Keratinocyte (primary cell): ENCODE results near the gene LHPP. TPM values are rescaled to one million over a fixed set of nuclear protein-coding genes. Genes with fewer than 3 reads are reported as not detected.

Experiments used
- DNase-seq: peaks from one replicate; pipeline ENCODE4 v3.0.0-alpha.2; 2011; ENCODE audit warnings: low read depth, missing footprints, low spot score
- FAIRE-seq: peaks from 2 replicates; lab custom pipeline; 2011; peaks lifted over from hg19 to GRCh38; lab: Jason Lieb, UNC
- H2AFZ ChIP-seq: 2 replicates; pipeline ENCODE4 v1.6.0; 2012; ENCODE audit warnings: low read length, control low read depth, inconsistent platforms; ENCODE audit not compliant: control insufficient read depth
- H3K27ac ChIP-seq: 2 replicates; pipeline ENCODE4 v1.5.1; 2011; ENCODE audit warnings: low read length; ENCODE audit not compliant: control insufficient read depth, insufficient read depth
- H3K27me3 ChIP-seq: 3 replicates; pipeline ENCODE4 v1.6.0; 2011; ENCODE audit warnings: low read length; ENCODE audit not compliant: control insufficient read depth, insufficient read depth; ENCODE audit errors: extremely low read depth
- H3K36me3 ChIP-seq, 2 experiments: 2 replicates in 1 of 2; 3 replicates in 1 of 2; pipeline ENCODE4 v1.5.1; 2011; ENCODE audit warnings: low read length in 2 of 2, mild to moderate bottlenecking in 1 of 2; ENCODE audit not compliant: control insufficient read depth in 2 of 2, insufficient read depth in 2 of 2; ENCODE audit errors: extremely low read depth in 1 of 2
- H3K4me1 ChIP-seq: 3 replicates; pipeline ENCODE4 v1.5.1; 2011; ENCODE audit warnings: low read length; ENCODE audit not compliant: control insufficient read depth, insufficient read depth; ENCODE audit errors: extremely low read depth
- H3K4me2 ChIP-seq: 3 replicates; pipeline ENCODE4 v1.6.0; 2011; ENCODE audit warnings: low read depth, low read length; ENCODE audit not compliant: control insufficient read depth, insufficient read depth; ENCODE audit errors: extremely low read depth
- H3K4me3 ChIP-seq, 3 experiments: fragments of 200-600 bp in 1 of 3; sonication (generic) in 1 of 3; 2 replicates in 2 of 3; 3 replicates in 1 of 3; pipeline ENCODE4 v1.5.1; 2011 to 2016; ENCODE audit warnings: low read length in 3 of 3, mild to moderate bottlenecking in 3 of 3, control low read depth in 2 of 3, inconsistent platforms in 1 of 3, low read depth in 1 of 3, mixed read lengths in 1 of 3, mixed run types in 1 of 3, moderate library complexity in 1 of 3; ENCODE audit not compliant: control insufficient read depth in 2 of 3, insufficient read depth in 2 of 3; ENCODE audit errors: extremely low read depth in 1 of 3
- H3K79me2 ChIP-seq: 2 replicates; pipeline ENCODE4 v1.6.0; 2012; ENCODE audit warnings: low read length; ENCODE audit not compliant: control insufficient read depth, insufficient read depth
- H3K9ac ChIP-seq: 3 replicates; pipeline ENCODE4 v1.6.0; 2011; ENCODE audit warnings: low read length; ENCODE audit not compliant: control insufficient read depth, insufficient read depth; ENCODE audit errors: extremely low read depth
- H3K9me1 ChIP-seq: 3 replicates; pipeline ENCODE4 v1.6.0; 2011; ENCODE audit warnings: low read length; ENCODE audit not compliant: control insufficient read depth, insufficient read depth; ENCODE audit errors: extremely low read depth
- H3K9me3 ChIP-seq: 2 replicates; pipeline ENCODE4 v1.5.1; 2012; ENCODE audit warnings: low read depth, low read length; ENCODE audit not compliant: control insufficient read depth
- H4K20me1 ChIP-seq: 3 replicates; pipeline ENCODE4 v1.6.0; 2011; ENCODE audit warnings: low read length; ENCODE audit not compliant: control insufficient read depth, insufficient read depth; ENCODE audit errors: extremely low read depth
- CTCF ChIP-seq, 3 experiments: IDR thresholded peaks in 1 of 3; conservative IDR thresholded peaks in 1 of 3; optimal IDR thresholded peaks in 1 of 3; 2 replicates in 2 of 3; 3 replicates in 1 of 3; pipeline versions ENCODE3 to v1.5.1; 2011; ENCODE audit warnings: low read length in 3 of 3, mild to moderate bottlenecking in 3 of 3, moderate library complexity in 2 of 3, control low read depth in 1 of 3, inconsistent platforms in 1 of 3; ENCODE audit not compliant: insufficient read depth in 2 of 3; ENCODE audit errors: extremely low read depth in 1 of 3
- EZH2 ChIP-seq: IDR thresholded peaks from one replicate; pipeline ENCODE4 v1.6.1; 2012; ENCODE audit warnings: inconsistent platforms, mild to moderate bottlenecking, low read length, moderate library complexity
- dilution Hi-C: fragments of 300-500 bp; cut with MboI; formaldehyde crosslinking; loops from one replicate; pipeline ENCODE4 v1.7.0; 2020; ENCODE audit warnings: low sequenced_read_pairs; ENCODE audit not compliant: extremely low pct_ligation_motif_present
- polyA plus RNA-seq, 5 experiments: library from polyadenylated mRNA; depleted of rRNA in 3 of 5; stranded (reverse) in 3 of 5; stranded (forward) in 1 of 5; unstranded in 1 of 5; fragments of >200 nt; gene quantifications; 1 replicate in 1 of 5; 2 replicates in 3 of 5; 3 replicates in 1 of 5; pipeline versions ENCODE4 v1.2.1 to v1.2.3, GENCODE V29; 2011 to 2012; ENCODE audit warnings: missing spikeins in 2 of 5, low read depth in 1 of 5, low replicate concordance in 1 of 5

Gene LHPP
- polyA plus RNA-seq, 1 donor (not counting 4 experiments of a cell fraction or from before 2014, with no cell fraction given) = 13.1 TPM

DNA sequence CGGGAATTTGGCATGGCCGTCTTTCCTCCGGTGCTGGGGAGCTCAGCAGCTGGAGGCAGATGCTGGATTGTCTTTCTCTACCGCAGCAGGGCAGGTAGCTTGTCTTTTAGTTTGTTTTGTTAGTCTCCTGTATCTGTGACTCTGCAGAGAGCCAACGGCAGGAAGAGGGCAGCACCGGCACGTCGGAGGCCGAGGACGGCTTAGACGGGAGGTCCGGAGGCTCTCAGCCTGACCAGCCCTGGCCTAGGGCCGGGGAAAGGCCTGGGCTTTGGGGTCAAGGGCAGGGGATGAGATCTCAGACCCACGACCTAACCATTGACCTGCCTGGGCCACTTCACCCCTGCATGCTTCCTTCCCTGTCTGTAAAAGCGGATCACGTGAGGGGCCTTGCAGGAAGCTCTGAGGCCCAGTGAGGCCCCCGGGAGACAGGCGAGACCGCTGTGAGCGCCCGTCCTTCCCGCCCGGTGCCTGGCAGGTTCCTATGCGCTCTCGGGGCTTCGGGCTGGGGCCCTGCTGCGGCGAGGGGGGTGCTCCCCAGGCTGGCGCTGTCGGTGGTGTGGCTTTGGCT is 72.7 kb downstream of the LHPP start:
- H3K4me3 ChIP-seq = no peak overlapping the region
- peak in 2 of 3 experiments; percentile 42 to 67 for TF ChIP-seq CTCF (optimal IDR thresholded peaks at IDR 0.05 in 1 of 3, IDR thresholded peaks at IDR 0.05 in 1 of 3, conservative IDR thresholded peaks at IDR 0.05 in 1 of 3; ENCODE audit: extremely low read depth in 1 of 3, insufficient read depth in 2 of 3, low read length in 3 of 3)
- TF ChIP-seq EZH2 = no peak
- H3K79me2 ChIP-seq = no peaks in the 10 kb centered on the region
- no peaks in the 10 kb centered on the region for H3K36me3 ChIP-seq
- H3K4me2 ChIP-seq = no peak overlapping the region
- DNase-seq = no peak
- no peaks in the 10 kb centered on the region for H3K9me1 ChIP-seq
- H3K9ac ChIP-seq = no peak overlapping the region
- H3K9me3 ChIP-seq = no peaks in the 10 kb centered on the region
- dilution Hi-C loops = no loop called here
- no peaks in the 10 kb centered on the region for H3K27me3 ChIP-seq
- H4K20me1 ChIP-seq = no peaks in the 10 kb centered on the region
- no peak overlapping the region for H3K27ac ChIP-seq
- H2AFZ ChIP-seq = no peak overlapping the region
- no peak for FAIRE-seq
- H3K4me1 ChIP-seq = peaks cover 6% of the 10 kb centered on the region

GRCh38 chr10:124534826-124535601 is 73.4 kb downstream of the LHPP start:
- no peaks in the 10 kb centered on the region for H3K27me3 ChIP-seq
- TF ChIP-seq CTCF (optimal IDR thresholded peaks at IDR 0.05 in 1 of 3, IDR thresholded peaks at IDR 0.05 in 1 of 3, conservative IDR thresholded peaks at IDR 0.05 in 1 of 3; ENCODE audit: extremely low read depth in 1 of 3, insufficient read depth in 2 of 3, low read length in 3 of 3) (no peak), EZH2 (no peak)
- H3K9me3 ChIP-seq = no peaks in the 10 kb centered on the region
- dilution Hi-C loops = no loop called here
- no peak overlapping the region for H3K4me3 ChIP-seq
- FAIRE-seq (no peak), DNase-seq (no peak)
- H3K4me2 ChIP-seq = no peak overlapping the region
- H2AFZ ChIP-seq = no peak overlapping the region
- no peaks in the 10 kb centered on the region for H4K20me1 ChIP-seq
- no peaks in the 10 kb centered on the region for H3K79me2 ChIP-seq
- H3K9me1 ChIP-seq = no peaks in the 10 kb centered on the region
- no peaks in the 10 kb centered on the region for H3K36me3 ChIP-seq
- peaks cover 3% of the 10 kb centered on the region for H3K4me1 ChIP-seq
- no peak overlapping the region for H3K9ac ChIP-seq
- no peak overlapping the region for H3K27ac ChIP-seq
